ENCODE results near the gene CMIP. TPM values are rescaled to one million over a fixed set of nuclear protein-coding genes. Genes with fewer than 3 reads are reported as not detected.

CMIP gene
- total RNA-seq, 1 experiment from 2014 or later, result 48.2 TPM

DNA sequence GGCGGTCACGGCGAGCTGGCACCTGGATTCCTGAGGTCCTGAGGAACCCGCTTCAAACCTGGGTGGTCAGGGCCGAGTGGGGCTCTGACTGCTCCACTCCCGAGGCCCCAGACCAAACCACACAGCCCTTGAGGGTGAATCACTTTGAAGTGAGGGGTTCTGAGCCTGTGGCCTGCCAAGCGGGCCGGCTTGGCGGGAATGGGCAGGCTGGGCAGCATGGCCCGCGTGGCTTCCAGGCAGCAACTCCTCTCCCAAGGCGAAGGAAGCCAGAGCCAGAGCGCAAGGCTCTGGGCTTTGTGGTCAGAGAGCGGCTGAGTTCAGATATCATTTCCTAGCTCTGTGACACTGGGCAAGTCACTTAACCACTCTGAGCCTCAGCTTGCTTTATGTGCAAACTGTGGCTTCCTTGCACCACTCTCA lies 42.7 kb downstream of the CMIP start:
- WGBS (ENCODE audit: extremely low coverage, insufficient read length, low lambda C conversion rate), result no CpG with 5 or more reads among the region's 14 CpGs
- no peaks in the 10 kb centered on the region for H3K9me3 ChIP-seq (ENCODE audit: control insufficient read depth, low read depth, low read length)
- H3K27me3 Mint-ChIP-seq (ENCODE audit: low read depth), result no peaks in the 10 kb centered on the region
- no peaks in the 10 kb centered on the region for H3K9me3 Mint-ChIP-seq
- H3K4me2 ChIP-seq (ENCODE audit: insufficient read depth, insufficient read length, low read length), result no peak overlapping the region
- H3K4ac ChIP-seq (ENCODE audit: low read depth, low read length), result no peak overlapping the region
- H3K27me3 ChIP-seq (ENCODE audit: insufficient read depth, low read length), result no peaks in the 10 kb centered on the region
- no peak overlapping the region for H2AFZ ChIP-seq (ENCODE audit: low read length)
- H3K14ac ChIP-seq (ENCODE audit: insufficient read depth, low read length), result no peak overlapping the region
- no peak overlapping the region for H3K56ac ChIP-seq (ENCODE audit: insufficient read length, low read depth, low read length)
- H4K20me1 ChIP-seq (ENCODE audit: control insufficient read depth, insufficient read depth, insufficient read length), result peaks cover 2% of the 10 kb centered on the region
- H2BK15ac ChIP-seq (ENCODE audit: low read depth, low read length), result no peak overlapping the region
- H3K18ac ChIP-seq (ENCODE audit: insufficient read length, low read depth, low read length), result no peak overlapping the region
- no peak overlapping the region for H3K23ac ChIP-seq (ENCODE audit: insufficient read length, low read depth, low read length)
- no peak overlapping the region for H2BK12ac ChIP-seq (ENCODE audit: insufficient read length, low read depth, low read length)
- peaks cover 4 to 9% (median 7%) of the 10 kb centered on the region in 3 experiments; a peak in 4 of 7 replicates for H3K36me3 Mint-ChIP-seq (ENCODE audit: insufficient read depth in 1 of 3, low read depth in 3 of 3)
- peaks cover 29 to 31% of the 10 kb centered on the region in 2 experiments for H3K4me1 Mint-ChIP-seq
- H3K79me2 ChIP-seq (ENCODE audit: insufficient read depth, low read length), result peaks cover 22% of the 10 kb centered on the region; the same call in 1 of the 2 replicates
- DNase-seq, result no peak
- no peak overlapping the region for H3K27ac Mint-ChIP-seq
- H3K4me1 ChIP-seq (ENCODE audit: insufficient read depth, low read length), result no peaks in the 10 kb centered on the region; the same call in 1 of the 2 replicates
- no peak overlapping the region for H2AK5ac ChIP-seq (ENCODE audit: insufficient read length, low read length)
- H2BK5ac ChIP-seq (ENCODE audit: insufficient read length, low read length), result no peak overlapping the region
- H2BK120ac ChIP-seq (ENCODE audit: low read depth, low read length, poor library complexity, severe bottlenecking), result no peak overlapping the region
- H3T11ph ChIP-seq (ENCODE audit: low read length), result no peak overlapping the region
- TF ChIP-seq, protein P1, sequence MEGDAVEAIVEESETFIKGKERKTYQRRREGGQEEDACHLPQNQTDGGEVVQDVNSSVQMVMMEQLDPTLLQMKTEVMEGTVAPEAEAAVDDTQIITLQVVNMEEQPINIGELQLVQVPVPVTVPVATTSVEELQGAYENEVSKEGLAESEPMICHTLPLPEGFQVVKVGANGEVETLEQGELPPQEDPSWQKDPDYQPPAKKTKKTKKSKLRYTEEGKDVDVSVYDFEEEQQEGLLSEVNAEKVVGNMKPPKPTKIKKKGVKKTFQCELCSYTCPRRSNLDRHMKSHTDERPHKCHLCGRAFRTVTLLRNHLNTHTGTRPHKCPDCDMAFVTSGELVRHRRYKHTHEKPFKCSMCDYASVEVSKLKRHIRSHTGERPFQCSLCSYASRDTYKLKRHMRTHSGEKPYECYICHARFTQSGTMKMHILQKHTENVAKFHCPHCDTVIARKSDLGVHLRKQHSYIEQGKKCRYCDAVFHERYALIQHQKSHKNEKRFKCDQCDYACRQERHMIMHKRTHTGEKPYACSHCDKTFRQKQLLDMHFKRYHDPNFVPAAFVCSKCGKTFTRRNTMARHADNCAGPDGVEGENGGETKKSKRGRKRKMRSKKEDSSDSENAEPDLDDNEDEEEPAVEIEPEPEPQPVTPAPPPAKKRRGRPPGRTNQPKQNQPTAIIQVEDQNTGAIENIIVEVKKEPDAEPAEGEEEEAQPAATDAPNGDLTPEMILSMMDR (conservative IDR thresholded peaks at IDR 0.05), result no peak
- H4K91ac ChIP-seq (ENCODE audit: insufficient read length, low read depth, low read length), result no peak overlapping the region
- H3K9ac ChIP-seq (ENCODE audit: extremely low read depth, insufficient read length, low read length), result no peak overlapping the region
- no peak overlapping the region for H3K27ac ChIP-seq (ENCODE audit: insufficient read length, low read depth, low read length)
- H3K23me2 ChIP-seq (ENCODE audit: insufficient read length, low read depth, low read length, poor library complexity, severe bottlenecking), result no peaks in the 10 kb centered on the region
- no peak overlapping the region for H4K8ac ChIP-seq (replicated peaks; ENCODE audit: insufficient read length, low read depth, low read length)
- H4K5ac ChIP-seq (ENCODE audit: insufficient read length, low read depth, low read length), result no peak overlapping the region
- no peak overlapping the region for H2BK20ac ChIP-seq (ENCODE audit: low read depth, low read length, poor library complexity, severe bottlenecking)
- H3K4me3 Mint-ChIP-seq, result no peak overlapping the region
- peaks cover 10% of the 10 kb centered on the region for H3K79me1 ChIP-seq (ENCODE audit: insufficient read depth, low read depth, low read length, poor library complexity, severe bottlenecking)

All from H9 (cell line).